Endothelial cell of umbilical vein (primary cell): Measurements from ENCODE around the gene FAAH. TPM values are rescaled to one million over a fixed set of nuclear protein-coding genes. Genes with fewer than 3 reads are reported as not detected.

Experiments used
- BruUV-seq: library from RNA; stranded (reverse); fragments of 400-500 nt; replicated peaks from 2 replicates; lab custom pipeline; 2021; lab: Mats Ljungman, UMichigan
- CTCF ChIA-PET: fragments of 300-600, 350-600 bp; sonication (Branson Sonifier 250); formaldehyde crosslinking; loops from one replicate; lab custom pipeline; 2021; ENCODE audit warnings: antibody characterized with exemption, inconsistent platforms; lab: Charles Lee
- POLR2A ChIA-PET: fragments of 300-600, 350-600 bp; sonication (Branson Sonifier 250); formaldehyde crosslinking; loops from one replicate; lab custom pipeline; 2021; ENCODE audit warnings: antibody characterized with exemption, inconsistent platforms; lab: Charles Lee
- DNase-seq: peaks from one replicate; pipeline ENCODE4 v3.0.0-alpha.2; 2011; ENCODE audit warnings: low read depth, low spot score
- FAIRE-seq: peaks from 2 replicates; lab custom pipeline; 2011; peaks lifted over from hg19 to GRCh38; lab: Jason Lieb, UNC
- H2AFZ ChIP-seq: 2 replicates; pipeline ENCODE4 v1.6.0; 2012; ENCODE audit warnings: low read depth, low read length, control low read depth, inconsistent platforms
- H3K27ac ChIP-seq: 2 replicates; pipeline ENCODE4 v1.5.1; 2011; ENCODE audit warnings: low read depth, mild to moderate bottlenecking, control low read depth, low read length, moderate library complexity; ENCODE audit not compliant: insufficient read depth
- H3K27me3 ChIP-seq, 2 experiments: 2 replicates each; pipeline versions ENCODE4 v1.6.0 to v1.6.1; 2011; ENCODE audit warnings: low read length in 2 of 2, mixed read lengths in 1 of 2; ENCODE audit not compliant: control insufficient read depth in 2 of 2, insufficient read depth in 2 of 2
- H3K36me3 ChIP-seq, 2 experiments: 2 replicates in 1 of 2; 3 replicates in 1 of 2; pipeline ENCODE4 v1.5.1; 2011; ENCODE audit warnings: low read length in 2 of 2, mild to moderate bottlenecking in 1 of 2, moderate library complexity in 1 of 2; ENCODE audit not compliant: control insufficient read depth in 2 of 2, insufficient read depth in 2 of 2; ENCODE audit errors: extremely low read depth in 1 of 2
- H3K4me1 ChIP-seq: 3 replicates; pipeline ENCODE4 v1.5.1; 2011; ENCODE audit warnings: mild to moderate bottlenecking, low read length; ENCODE audit not compliant: control insufficient read depth, insufficient read depth; ENCODE audit errors: extremely low read depth
- H3K4me2 ChIP-seq: 2 replicates; pipeline ENCODE4 v1.6.1; 2011; ENCODE audit warnings: low read length, control low read depth, mixed read lengths; ENCODE audit not compliant: insufficient read depth
- H3K4me3 ChIP-seq, 3 experiments: fragments of 200-600 bp in 1 of 3; sonication (generic), shearing (Covaris generic) in 1 of 3; replicated peaks in 1 of 3; 2 replicates each; pipeline ENCODE4 v1.5.1; 2011 to 2016; ENCODE audit warnings: control low read depth in 3 of 3, low read length in 3 of 3, mild to moderate bottlenecking in 2 of 3, inconsistent platforms in 1 of 3, low read depth in 1 of 3, moderate library complexity in 1 of 3; ENCODE audit not compliant: insufficient read depth in 1 of 3
- H3K79me2 ChIP-seq: 2 replicates; pipeline ENCODE4 v1.6.0; 2012; ENCODE audit warnings: low read length, inconsistent platforms; ENCODE audit not compliant: control insufficient read depth, insufficient read depth
- H3K9ac ChIP-seq: replicated peaks from 2 replicates; pipeline ENCODE3; 2011; ENCODE audit warnings: low read length, control low read depth; ENCODE audit not compliant: insufficient read depth; ENCODE audit errors: extremely low read depth
- H3K9me1 ChIP-seq: replicated peaks from 3 replicates; pipeline ENCODE4 v1.6.0; 2011; ENCODE audit warnings: mild to moderate bottlenecking, low read length; ENCODE audit not compliant: control insufficient read depth, insufficient read depth; ENCODE audit errors: extremely low read depth
- H3K9me3 ChIP-seq: replicated peaks from 2 replicates; pipeline ENCODE4 v1.5.1; 2012; ENCODE audit warnings: low read length, inconsistent platforms; ENCODE audit not compliant: control insufficient read depth, insufficient read depth
- H4K20me1 ChIP-seq: replicated peaks from 2 replicates; pipeline ENCODE3; 2011; ENCODE audit warnings: mild to moderate bottlenecking, low read length; ENCODE audit not compliant: control insufficient read depth, insufficient read depth; ENCODE audit errors: extremely low read depth
- EZH2 ChIP-seq: IDR thresholded peaks from 2 replicates; pipeline ENCODE4 v1.6.1; 2012; ENCODE audit warnings: borderline replicate concordance, low read depth, mild to moderate bottlenecking, moderate library complexity, low read length, inconsistent platforms; ENCODE audit not compliant: severe bottlenecking
- FOS ChIP-seq: IDR thresholded peaks from 2 replicates; pipeline ENCODE4 v1.6.1; 2011; ENCODE audit warnings: mild to moderate bottlenecking, low read length, moderate library complexity, borderline replicate concordance; ENCODE audit not compliant: insufficient read depth
- GATA2 ChIP-seq: IDR thresholded peaks from 2 replicates; pipeline ENCODE4 v1.7.0; 2011; ENCODE audit warnings: low read depth, mild to moderate bottlenecking, moderate library complexity, mixed read lengths, low read length; ENCODE audit not compliant: insufficient read length, insufficient read depth
- JUN ChIP-seq: IDR thresholded peaks from 2 replicates; pipeline ENCODE4 v1.6.1; 2011; ENCODE audit warnings: borderline replicate concordance, low read depth; ENCODE audit not compliant: insufficient read length, insufficient read depth
- MYC ChIP-seq: IDR thresholded peaks from one replicate; pipeline ENCODE4 v1.6.1; 2011; ENCODE audit warnings: mild to moderate bottlenecking, low read depth, low read length
- POLR2A ChIP-seq: IDR thresholded peaks from 2 replicates; pipeline ENCODE4 v1.6.1; 2012; ENCODE audit warnings: low read depth, mild to moderate bottlenecking, control low read depth, low read length
- POLR2AphosphoS5 ChIP-seq: IDR thresholded peaks from 2 replicates; pipeline ENCODE4 v1.6.1; 2012; ENCODE audit warnings: low read depth, mild to moderate bottlenecking, control low read depth, low read length, moderate library complexity; ENCODE audit not compliant: insufficient read depth
- dilution Hi-C: fragments of 300-500 bp; cut with MboI; formaldehyde crosslinking; loops from one replicate; pipeline ENCODE4 v1.15.0; 2019; ENCODE audit warnings: low sequenced_read_pairs; ENCODE audit not compliant: extremely low pct_ligation_motif_present
- intact Hi-C: fragments of 100-400 bp; cut with micrococcal nuclease; formaldehyde crosslinking; loops from one replicate; pipeline ENCODE4 v1.10.0; 2022
- polyA plus RNA-seq, 4 experiments: library from polyadenylated mRNA; depleted of rRNA in 3 of 4; stranded (reverse) in 3 of 4; unstranded in 1 of 4; fragments of >200 nt; gene quantifications; 2 replicates each; pipeline versions ENCODE4 v1.2.1 to v1.2.3, GENCODE V29; 2011 to 2012; ENCODE audit warnings: missing spikeins in 1 of 4
- total RNA-seq: library from RNA; stranded (reverse); gene quantifications from 2 replicates; pipeline ENCODE4 v1.2.3, GENCODE V29; 2021
- TF ChIP-seq, protein P1 (sequence below), 2 donors: IDR thresholded peaks; 1 replicate in 1 of 2; 2 replicates in 1 of 2; pipeline ENCODE4 v1.5.1; 2011; ENCODE audit warnings: low read length in 2 of 2, mild to moderate bottlenecking in 2 of 2, moderate library complexity in 2 of 2, control low read depth in 1 of 2, inconsistent platforms in 1 of 2, low read depth in 1 of 2; ENCODE audit not compliant: insufficient read depth in 1 of 2; ENCODE audit errors: extremely low read depth in 1 of 2
- TF ChIP-seq, protein P2 (sequence below): IDR thresholded peaks from 2 replicates; pipeline ENCODE4 v1.6.1; 2011; ENCODE audit not compliant: insufficient read depth, insufficient read length

FAAH gene
- total and polyA plus RNA-seq, 2 donors (not counting 3 experiments of a cell fraction or from before 2014, with no cell fraction given), result 0.47 to 1.5 TPM

DNA sequence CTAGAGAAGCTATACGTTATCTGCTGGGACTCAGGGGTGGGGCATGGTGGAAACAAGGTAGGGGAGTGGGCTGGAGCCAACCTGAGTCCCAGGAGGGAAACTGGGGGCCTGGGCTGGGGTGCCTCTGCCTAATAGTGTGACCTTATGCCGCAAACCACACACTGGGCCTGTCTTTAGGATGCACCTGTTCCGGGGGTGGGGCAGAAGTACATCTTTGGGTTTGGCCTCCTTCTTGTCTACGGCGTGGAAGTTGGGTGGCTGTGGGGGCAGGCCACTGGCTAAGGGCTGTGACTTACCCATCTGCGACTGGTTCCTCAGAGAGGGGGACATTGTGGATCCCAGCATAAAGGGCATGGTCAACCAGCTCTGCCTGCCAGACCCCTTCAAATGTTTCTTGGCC is 44.2 kb downstream of the FAAH start:
- intact Hi-C loops, result no loop called here
- no peaks in the 10 kb centered on the region for H4K20me1 ChIP-seq

More for the DNA sequence above, 44.2 kb downstream of the FAAH start:
- FAIRE-seq (no peak), DNase-seq (no peak)
- Histone ChIP-seq H2AFZ (no peak overlapping the region), H3K9ac (no peak overlapping the region), H3K36me3 (no peaks in the 10 kb centered on the region), H3K9me1 (no peaks in the 10 kb centered on the region), H3K27ac (no peak overlapping the region), H3K79me2 (no peaks in the 10 kb centered on the region), H3K4me3 (no peak overlapping the region), H3K4me2 (no peak overlapping the region), H3K9me3 (no peaks in the 10 kb centered on the region), H3K27me3 (peaks cover 0 to 1% of the 10 kb centered on the region in 2 experiments), H3K4me1 (no peaks in the 10 kb centered on the region)
- POLR2A ChIA-PET, result no interaction called here
- no TSS peak for BruUV-seq
- TF ChIP-seq, protein P1, sequence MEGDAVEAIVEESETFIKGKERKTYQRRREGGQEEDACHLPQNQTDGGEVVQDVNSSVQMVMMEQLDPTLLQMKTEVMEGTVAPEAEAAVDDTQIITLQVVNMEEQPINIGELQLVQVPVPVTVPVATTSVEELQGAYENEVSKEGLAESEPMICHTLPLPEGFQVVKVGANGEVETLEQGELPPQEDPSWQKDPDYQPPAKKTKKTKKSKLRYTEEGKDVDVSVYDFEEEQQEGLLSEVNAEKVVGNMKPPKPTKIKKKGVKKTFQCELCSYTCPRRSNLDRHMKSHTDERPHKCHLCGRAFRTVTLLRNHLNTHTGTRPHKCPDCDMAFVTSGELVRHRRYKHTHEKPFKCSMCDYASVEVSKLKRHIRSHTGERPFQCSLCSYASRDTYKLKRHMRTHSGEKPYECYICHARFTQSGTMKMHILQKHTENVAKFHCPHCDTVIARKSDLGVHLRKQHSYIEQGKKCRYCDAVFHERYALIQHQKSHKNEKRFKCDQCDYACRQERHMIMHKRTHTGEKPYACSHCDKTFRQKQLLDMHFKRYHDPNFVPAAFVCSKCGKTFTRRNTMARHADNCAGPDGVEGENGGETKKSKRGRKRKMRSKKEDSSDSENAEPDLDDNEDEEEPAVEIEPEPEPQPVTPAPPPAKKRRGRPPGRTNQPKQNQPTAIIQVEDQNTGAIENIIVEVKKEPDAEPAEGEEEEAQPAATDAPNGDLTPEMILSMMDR (IDR thresholded peaks at IDR 0.05; ENCODE audit: extremely low read depth in 1 of 2, insufficient read depth in 1 of 2, low read depth in 1 of 2, low read length in 2 of 2), result no peak
- TF ChIP-seq EZH2, result no peak
- TF ChIP-seq JUN, result no peak
- no peak for TF ChIP-seq GATA2
- no peak for TF ChIP-seq POLR2A
- TF ChIP-seq FOS, result no peak
- TF ChIP-seq, protein P2, sequence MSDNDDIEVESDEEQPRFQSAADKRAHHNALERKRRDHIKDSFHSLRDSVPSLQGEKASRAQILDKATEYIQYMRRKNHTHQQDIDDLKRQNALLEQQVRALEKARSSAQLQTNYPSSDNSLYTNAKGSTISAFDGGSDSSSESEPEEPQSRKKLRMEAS, result no peak
- TF ChIP-seq MYC, result no peak
- no peak for TF ChIP-seq POLR2AphosphoS5
- dilution Hi-C loops, result loop anchor here (10.0 kb wide), 1 partner anchor 56 kb away; no protein-coding TSS in a partner anchor
- CTCF ChIA-PET, result interaction anchor here (1.3 to 2.0 kb wide), 3 partner anchors 9 to 95 kb away, joined by 3 to 8 read pairs (median 7); no protein-coding TSS in a partner anchor
